ENCODE measurements around the gene GPR155. TPM values are rescaled to one million over a fixed set of nuclear protein-coding genes. Genes with fewer than 3 reads are reported as not detected.

Gene GPR155
- total and polyA plus RNA-seq, 9 of the 15 experiments (the other 6 are each of a cell fraction or from before 2014, with no cell fraction given) = 0.04 to 0.40 (median 0.11) TPM; not detected in 1

GRCh38 chr2:174395284-174395968 lies 91.4 kb downstream of the GPR155 start, which contains the start of gene SCRN3 (continued):
- TF ChIP-seq TAF1 (IDR thresholded peaks at IDR 0.05; ENCODE audit: control insufficient read depth, extremely low read depth, insufficient read depth, low read length, severe bottlenecking) (no peak), ZFP91 (CRISPR knock-in tag; IDR thresholded peaks at IDR 0.05) (no peak), MED1 (CRISPR knock-in tag; IDR thresholded peaks at IDR 0.05; ENCODE audit: borderline replicate concordance) (no peak), CREB1 (IDR thresholded peaks at IDR 0.05) (peak; percentile 72), CREB1 (CRISPR knock-in tag; IDR thresholded peaks at IDR 0.05) (peak; percentile 75), MYBL2 (IDR thresholded peaks at IDR 0.05; ENCODE audit: low read depth) (no peak), MYBL2 (CRISPR knock-in tag; IDR thresholded peaks at IDR 0.05; ENCODE audit: borderline replicate concordance) (no peak), SNIP1 (IDR thresholded peaks at IDR 0.05; ENCODE audit: low read depth) (no peak), CTBP1 (IDR thresholded peaks at IDR 0.05; ENCODE audit: borderline replicate concordance) (peak; percentile 85; the same call in 1 of the 2 replicates), SAFB (IDR thresholded peaks at IDR 0.05; ENCODE audit: borderline replicate concordance, low read depth, low read length) (no peak), SMARCE1 (IDR thresholded peaks at IDR 0.05) (peak; percentile 15; the same call in 1 of the 2 replicates), MCM7 (IDR thresholded peaks at IDR 0.05) (no peak), DDX20 (tag; IDR thresholded peaks at IDR 0.05; ENCODE audit: low read depth) (no peak), ARNT (IDR thresholded peaks at IDR 0.05) (no peak), PRMT5 (CRISPR knock-in tag; IDR thresholded peaks at IDR 0.05) (no peak), TFAM (CRISPR knock-in tag; conservative IDR thresholded peaks at IDR 0.05) (no peak), HEY1 (CRISPR knock-in tag; IDR thresholded peaks at IDR 0.05; ENCODE audit: borderline replicate concordance) (no peak), NFE2L1 (tag; IDR thresholded peaks at IDR 0.05; ENCODE audit: borderline replicate concordance, low read depth) (no peak), NONO (IDR thresholded peaks at IDR 0.05; ENCODE audit: low read depth in 2 of 2, low read length in 1 of 2) (no peak), RFX1 (IDR thresholded peaks at IDR 0.05) (peak; percentile 43; the same call in 1 of the 2 replicates), ZFP36 (IDR thresholded peaks at IDR 0.05; ENCODE audit: low read depth, low read length, partially characterized antibody) (no peak), TBP (optimal IDR thresholded peaks at IDR 0.05; ENCODE audit: low read depth, low read length) (peak; percentile 52), MYC (IDR thresholded peaks at IDR 0.05; ENCODE audit: low read depth, low read length) (peak; percentile 60), MYC (CRISPR knock-in tag; IDR thresholded peaks at IDR 0.05; ENCODE audit: borderline replicate concordance, low read depth) (no peak), MEF2D (tag; conservative IDR thresholded peaks at IDR 0.05; ENCODE audit: low read depth) (no peak), HMBOX1 (IDR thresholded peaks at IDR 0.05) (no peak), ATF7 (IDR thresholded peaks at IDR 0.05) (peak; percentile 76), SP1 (CRISPR knock-in tag; IDR thresholded peaks at IDR 0.05) (peak; percentile 26; the same call in 1 of the 2 replicates), ZNF76 (CRISPR knock-in tag; IDR thresholded peaks at IDR 0.05; ENCODE audit: borderline replicate concordance) (no peak), RBM14 (IDR thresholded peaks at IDR 0.05; ENCODE audit: borderline replicate concordance, insufficient read depth, low read depth, low read length) (no peak)

All from K562 (cell line).